ENCODE measurements around the gene UBL4A.
"Not testable (repeated sequence)": the region's sequence is repeated elsewhere in the genome, so short reads cannot be mapped to it uniquely, and the experiment has no call there.

UBL4A gene

GRCh38 chrX:154508384-154508745 lies 21.9 kb upstream of the UBL4A start:
- DNase-seq (ENCODE audit: low read depth in 2 of 2), result no peak

GRCh38 chrX:154507673-154508383 lies 21.4 kb upstream of the UBL4A start:
- DNase-seq (ENCODE audit: low read depth in 2 of 2), result no peak

- no peak for DNase-seq (ENCODE audit: low read depth in 2 of 2)
These were observed 20.3 kb upstream of the UBL4A start for GRCh38 chrX:154506483-154507332.

GRCh38 chrX:154505734-154506133 lies 19.3 kb upstream of the UBL4A start:
- no peak for DNase-seq (ENCODE audit: low read depth in 2 of 2)

GRCh38 chrX:154502989-154503388 lies 16.6 kb upstream of the UBL4A start:
- no peak for DNase-seq (ENCODE audit: low read depth in 2 of 2)

- DNase-seq (ENCODE audit: low read depth in 2 of 2), result no peak
These were observed 15.7 kb upstream of the UBL4A start for GRCh38 chrX:154502098-154502497.

GRCh38 chrX:154501423-154501822 lies 15.0 kb upstream of the UBL4A start:
- DNase-seq (ENCODE audit: low read depth in 2 of 2), result not testable (repeated sequence)

GRCh38 chrX:154496591-154497137 lies 10.2 kb upstream of the UBL4A start:
- DNase-seq (ENCODE audit: low read depth in 2 of 2), result not testable (repeated sequence)

GRCh38 chrX:154495472-154495922 lies 9.1 kb upstream of the UBL4A start:
- DNase-seq (ENCODE audit: low read depth in 2 of 2), result no peak

GRCh38 chrX:154494715-154495114 lies 8.3 kb upstream of the UBL4A start:
- DNase-seq (ENCODE audit: low read depth in 2 of 2), result no peak

- DNase-seq (ENCODE audit: low read depth in 2 of 2), result peak; percentile 73 to 76
These were observed 4.1 kb upstream of the UBL4A start, which contains the start of gene SLC10A3 for GRCh38 chrX:154490414-154491083. Gene SLC10A3, minus strand, starts transcription at chrX:154490629. Its CDS starts 1,689 bp downstream, at chrX:154488940.

- no peak for DNase-seq (ENCODE audit: low read depth in 2 of 2)
These were observed 3.6 kb upstream of the UBL4A start for GRCh38 chrX:154490021-154490413.

GRCh38 chrX:154489182-154489581 lies 2.8 kb upstream of the UBL4A start:
- DNase-seq (ENCODE audit: low read depth in 2 of 2), result no peak

GRCh38 chrX:154488336-154489075 lies 2.1 kb upstream of the UBL4A start:
- DNase-seq (ENCODE audit: low read depth in 2 of 2), result no peak

GRCh38 chrX:154487518-154488290 lies 1.3 kb upstream of the UBL4A start:
- no peak for DNase-seq (ENCODE audit: low read depth in 2 of 2)

- DNase-seq (ENCODE audit: low read depth in 2 of 2), result no peak
These were observed 391 bp downstream of the UBL4A start for GRCh38 chrX:154486052-154486395.

- DNase-seq (ENCODE audit: low read depth in 2 of 2), result no peak
These were observed 1.0 kb downstream of the UBL4A start for GRCh38 chrX:154485150-154486051.

- no peak for DNase-seq (ENCODE audit: low read depth in 2 of 2)
These were observed 1.9 kb downstream of the UBL4A start for GRCh38 chrX:154484255-154485149.

GRCh38 chrX:154483325-154483724 lies 3.1 kb downstream of the UBL4A start:
- DNase-seq (ENCODE audit: low read depth in 2 of 2), result no peak

Data from stimulated activated CD8-positive, alpha-beta memory T cell treated with anti-CD3 and anti-CD28 coated beads, Interleukin-2, amount 100 ng/mL, for 1 hour (primary cell).